ENCODE measurements around the gene TRIO. TPM values are rescaled to one million over a fixed set of nuclear protein-coding genes. Genes with fewer than 3 reads are reported as not detected.

The TRIO gene
- polyA plus RNA-seq, 3 donors = 1.7 to 45.8 (median 2.1) TPM

DNA sequence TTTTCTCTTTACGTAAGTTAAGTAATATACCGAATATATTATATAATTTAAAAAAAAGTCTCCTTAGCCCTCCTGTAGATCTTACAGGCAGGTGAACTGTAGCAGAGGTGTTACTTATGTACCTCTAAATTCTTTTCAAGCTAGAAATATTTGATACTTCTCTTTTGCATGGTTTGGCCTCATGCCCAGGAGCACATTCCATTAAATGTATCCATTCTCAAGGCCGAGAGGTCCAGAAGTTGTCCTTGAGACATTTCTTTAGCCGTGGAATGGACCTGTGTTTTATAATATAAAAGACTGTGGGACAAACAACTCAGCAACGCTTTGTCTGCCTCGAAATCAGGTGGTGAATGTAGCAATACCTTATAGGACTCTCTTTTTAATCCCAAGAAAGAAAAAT, 184.5 kb downstream of the TRIO start:
- Histone ChIP-seq H3K9ac (ENCODE audit: insufficient read depth, low read length, poor library complexity, severe bottlenecking) (no peak overlapping the region), H3K4me3 (replicated peaks in 1 of 3; ENCODE audit: low read depth in 2 of 3, low read length in 3 of 3) (no peak overlapping the region), H3K9me3 (replicated peaks in 1 of 2; ENCODE audit: control insufficient read depth in 1 of 2, insufficient read depth in 1 of 2, low read length in 2 of 2) (no peaks in the 10 kb centered on the region), H3K4me2 (replicated peaks; ENCODE audit: extremely low read depth, low read length, poor library complexity, severe bottlenecking) (no peak overlapping the region), H4K20me1 (ENCODE audit: insufficient read depth, low read length) (peaks cover 4% of the 10 kb centered on the region), H3K79me2 (ENCODE audit: insufficient read depth, low read length) (peaks cover 7% of the 10 kb centered on the region), H3K4me1 (ENCODE audit: control insufficient read depth in 1 of 2, insufficient read depth in 2 of 2, low read length in 2 of 2) (peaks cover 40 to 42% of the 10 kb centered on the region in 2 donors), H2AFZ (ENCODE audit: insufficient read depth, low read depth, low read length, poor library complexity, severe bottlenecking) (no peak overlapping the region), H3K27me3 (ENCODE audit: control insufficient read depth in 2 of 2, insufficient read depth in 2 of 2, low read length in 2 of 2) (no peaks in the 10 kb centered on the region), H3K36me3 (replicated peaks in 1 of 2; ENCODE audit: control insufficient read depth in 1 of 2, insufficient read depth in 2 of 2, low read length in 2 of 2) (peaks cover 5 to 20% of the 10 kb centered on the region in 2 donors), H3K27ac (ENCODE audit: low read depth in 1 of 2, low read length in 2 of 2) (no peak overlapping the region)
- intact Hi-C loops (cut with micrococcal nuclease) = no loop called here
- Mint-ChIP-seq H3K4me3 (no peak overlapping the region), H3K27me3 (ENCODE audit: low read depth in 3 of 3) (no peaks in the 10 kb centered on the region), H3K4me1 (peaks cover 41% of the 10 kb centered on the region), H3K27ac (no peak overlapping the region), H3K9me3 (no peaks in the 10 kb centered on the region), H3K36me3 (peaks cover 14 to 18% of the 10 kb centered on the region in 2 donors)
- no peak for DNase-seq
- TF ChIP-seq, protein P1, sequence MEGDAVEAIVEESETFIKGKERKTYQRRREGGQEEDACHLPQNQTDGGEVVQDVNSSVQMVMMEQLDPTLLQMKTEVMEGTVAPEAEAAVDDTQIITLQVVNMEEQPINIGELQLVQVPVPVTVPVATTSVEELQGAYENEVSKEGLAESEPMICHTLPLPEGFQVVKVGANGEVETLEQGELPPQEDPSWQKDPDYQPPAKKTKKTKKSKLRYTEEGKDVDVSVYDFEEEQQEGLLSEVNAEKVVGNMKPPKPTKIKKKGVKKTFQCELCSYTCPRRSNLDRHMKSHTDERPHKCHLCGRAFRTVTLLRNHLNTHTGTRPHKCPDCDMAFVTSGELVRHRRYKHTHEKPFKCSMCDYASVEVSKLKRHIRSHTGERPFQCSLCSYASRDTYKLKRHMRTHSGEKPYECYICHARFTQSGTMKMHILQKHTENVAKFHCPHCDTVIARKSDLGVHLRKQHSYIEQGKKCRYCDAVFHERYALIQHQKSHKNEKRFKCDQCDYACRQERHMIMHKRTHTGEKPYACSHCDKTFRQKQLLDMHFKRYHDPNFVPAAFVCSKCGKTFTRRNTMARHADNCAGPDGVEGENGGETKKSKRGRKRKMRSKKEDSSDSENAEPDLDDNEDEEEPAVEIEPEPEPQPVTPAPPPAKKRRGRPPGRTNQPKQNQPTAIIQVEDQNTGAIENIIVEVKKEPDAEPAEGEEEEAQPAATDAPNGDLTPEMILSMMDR (IDR thresholded peaks at IDR 0.05) = no peak
- WGBS (ENCODE audit: insufficient coverage) = no CpG with 5 or more reads among the region's 6 CpGs

DNA sequence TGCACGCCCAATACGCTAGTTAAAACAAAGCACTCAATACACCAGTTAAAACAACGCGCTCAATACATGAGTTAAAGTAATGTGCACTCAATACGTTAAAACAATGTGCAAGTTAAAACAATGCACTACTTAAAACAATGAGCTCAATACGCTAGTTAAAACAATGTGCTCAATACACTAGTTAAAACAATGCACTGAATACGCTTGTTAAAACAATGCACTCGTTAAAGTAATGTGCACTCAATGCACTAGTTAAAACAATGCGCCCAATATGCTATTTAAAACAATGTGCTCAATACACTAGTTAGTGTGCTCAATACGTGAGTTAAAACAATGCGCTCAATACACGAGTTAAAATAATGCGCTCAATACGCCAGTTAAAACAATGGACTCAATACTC, 185.0 kb downstream of the TRIO start:
- Mint-ChIP-seq H3K27me3 (ENCODE audit: low read depth in 3 of 3) (no peaks in the 10 kb centered on the region), H3K27ac (no peak overlapping the region), H3K9me3 (no peaks in the 10 kb centered on the region), H3K4me1 (peaks cover 46% of the 10 kb centered on the region), H3K36me3 (peaks cover 17 to 18% of the 10 kb centered on the region in 2 donors), H3K4me3 (no peak overlapping the region)
- Histone ChIP-seq H3K27me3 (ENCODE audit: control insufficient read depth in 2 of 2, insufficient read depth in 2 of 2, low read length in 2 of 2) (no peaks in the 10 kb centered on the region), H4K20me1 (ENCODE audit: insufficient read depth, low read length) (peaks cover 4% of the 10 kb centered on the region), H3K9me3 (replicated peaks in 1 of 2; ENCODE audit: control insufficient read depth in 1 of 2, insufficient read depth in 1 of 2, low read length in 2 of 2) (no peaks in the 10 kb centered on the region), H3K4me1 (ENCODE audit: control insufficient read depth in 1 of 2, insufficient read depth in 2 of 2, low read length in 2 of 2) (peaks cover 45 to 47% of the 10 kb centered on the region in 2 donors), H3K27ac (ENCODE audit: low read depth in 1 of 2, low read length in 2 of 2) (no peak overlapping the region), H3K4me3 (replicated peaks in 1 of 3; ENCODE audit: low read depth in 2 of 3, low read length in 3 of 3) (no peak overlapping the region), H3K36me3 (replicated peaks in 1 of 2; ENCODE audit: control insufficient read depth in 1 of 2, insufficient read depth in 2 of 2, low read length in 2 of 2) (peaks cover 5 to 18% of the 10 kb centered on the region in 2 donors), H3K79me2 (ENCODE audit: insufficient read depth, low read length) (peaks cover 12% of the 10 kb centered on the region), H3K9ac (ENCODE audit: insufficient read depth, low read length, poor library complexity, severe bottlenecking) (no peak overlapping the region), H3K4me2 (replicated peaks; ENCODE audit: extremely low read depth, low read length, poor library complexity, severe bottlenecking) (no peak overlapping the region), H2AFZ (ENCODE audit: insufficient read depth, low read depth, low read length, poor library complexity, severe bottlenecking) (no peak overlapping the region)
- intact Hi-C loops (cut with micrococcal nuclease) = no loop called here
- DNase-seq = no peak
- 100% methylated on average over 8 of the region's 14 CpGs for WGBS (ENCODE audit: insufficient coverage)
- TF ChIP-seq, protein P1 (IDR thresholded peaks at IDR 0.05) = no peak

Measured in CD14-positive monocyte (primary cell).